Measurements from ENCODE around the gene ATP6V1G1. TPM values are rescaled to one million over a fixed set of nuclear protein-coding genes. Genes with fewer than 3 reads are reported as not detected.

Gene ATP6V1G1
- total RNA-seq, 2 experiments from 2014 or later: 99.0 to 117 TPM

DNA sequence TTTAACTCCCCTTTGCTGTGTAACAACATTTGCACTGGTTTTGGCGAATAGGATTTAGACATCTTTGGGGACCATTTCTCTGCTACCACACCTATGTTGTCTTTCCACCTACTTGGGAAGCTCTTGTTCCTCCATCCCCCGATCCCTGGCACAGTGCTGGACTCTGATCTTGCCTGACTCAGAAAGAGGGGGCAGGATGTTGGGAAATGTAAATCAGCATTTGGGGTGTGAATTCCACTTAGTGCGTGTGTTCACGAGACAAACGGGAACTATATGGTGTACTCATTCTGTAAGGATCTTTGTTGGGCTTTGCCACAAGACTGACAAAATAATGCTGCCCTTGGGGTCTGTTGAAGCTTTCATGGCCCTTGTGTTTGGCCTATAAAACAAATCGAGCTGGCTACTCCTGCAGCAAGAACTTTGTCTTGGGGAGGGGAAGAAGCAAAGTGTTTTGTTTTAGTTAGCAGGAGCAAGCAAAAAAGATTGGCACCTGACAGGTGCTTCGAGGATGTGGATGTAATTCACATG, 42.1 kb downstream of the ATP6V1G1 start:
- Histone ChIP-seq H3K4me2 (ENCODE audit: low read length) (no peak overlapping the region), H4K20me1 (ENCODE audit: insufficient read depth, low read length) (no peaks in the 10 kb centered on the region), H2AFZ (ENCODE audit: low read length) (no peak overlapping the region), H3K9me2 (ENCODE audit: insufficient read depth, low read length) (no peaks in the 10 kb centered on the region), H3K36me3 (ENCODE audit: insufficient read depth, low read length) (peaks cover 96% of the 10 kb centered on the region), H3K79me2 (ENCODE audit: insufficient read depth, low read depth, low read length) (no peaks in the 10 kb centered on the region), H3K4me3 (ENCODE audit: low read depth, low read length, poor library complexity, severe bottlenecking) (no peak overlapping the region), H3K27ac (ENCODE audit: low read depth, low read length, poor library complexity, severe bottlenecking) (no peak overlapping the region), H3K9me3 (ENCODE audit: low read length) (no peaks in the 10 kb centered on the region), H3K4me1 (ENCODE audit: insufficient read depth, low read length, poor library complexity, severe bottlenecking) (no peaks in the 10 kb centered on the region)
- DNase-seq (ENCODE audit: low spot score): no peak
- BruUV-seq (replicated peaks): no TSS peak
- CTCF ChIA-PET (ENCODE audit: unreplicated experiment): no interaction called here
- POLR2A ChIA-PET: interaction anchor here (0.8 to 1.0 kb wide), 2 partner anchors 13 to 15 kb away, joined by 3 to 4 read pairs; no protein-coding TSS in a partner anchor
- intact Hi-C loops (cut with micrococcal nuclease; ENCODE audit: unreplicated experiment): no loop called here
- TF ChIP-seq, protein P1, sequence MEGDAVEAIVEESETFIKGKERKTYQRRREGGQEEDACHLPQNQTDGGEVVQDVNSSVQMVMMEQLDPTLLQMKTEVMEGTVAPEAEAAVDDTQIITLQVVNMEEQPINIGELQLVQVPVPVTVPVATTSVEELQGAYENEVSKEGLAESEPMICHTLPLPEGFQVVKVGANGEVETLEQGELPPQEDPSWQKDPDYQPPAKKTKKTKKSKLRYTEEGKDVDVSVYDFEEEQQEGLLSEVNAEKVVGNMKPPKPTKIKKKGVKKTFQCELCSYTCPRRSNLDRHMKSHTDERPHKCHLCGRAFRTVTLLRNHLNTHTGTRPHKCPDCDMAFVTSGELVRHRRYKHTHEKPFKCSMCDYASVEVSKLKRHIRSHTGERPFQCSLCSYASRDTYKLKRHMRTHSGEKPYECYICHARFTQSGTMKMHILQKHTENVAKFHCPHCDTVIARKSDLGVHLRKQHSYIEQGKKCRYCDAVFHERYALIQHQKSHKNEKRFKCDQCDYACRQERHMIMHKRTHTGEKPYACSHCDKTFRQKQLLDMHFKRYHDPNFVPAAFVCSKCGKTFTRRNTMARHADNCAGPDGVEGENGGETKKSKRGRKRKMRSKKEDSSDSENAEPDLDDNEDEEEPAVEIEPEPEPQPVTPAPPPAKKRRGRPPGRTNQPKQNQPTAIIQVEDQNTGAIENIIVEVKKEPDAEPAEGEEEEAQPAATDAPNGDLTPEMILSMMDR (conservative IDR thresholded peaks at IDR 0.05; ENCODE audit: low read length): no peak
- no peak for TF ChIP-seq EZH2phosphoT487 (IDR thresholded peaks at IDR 0.05; ENCODE audit: borderline replicate concordance, low read depth, low read length)

DNA sequence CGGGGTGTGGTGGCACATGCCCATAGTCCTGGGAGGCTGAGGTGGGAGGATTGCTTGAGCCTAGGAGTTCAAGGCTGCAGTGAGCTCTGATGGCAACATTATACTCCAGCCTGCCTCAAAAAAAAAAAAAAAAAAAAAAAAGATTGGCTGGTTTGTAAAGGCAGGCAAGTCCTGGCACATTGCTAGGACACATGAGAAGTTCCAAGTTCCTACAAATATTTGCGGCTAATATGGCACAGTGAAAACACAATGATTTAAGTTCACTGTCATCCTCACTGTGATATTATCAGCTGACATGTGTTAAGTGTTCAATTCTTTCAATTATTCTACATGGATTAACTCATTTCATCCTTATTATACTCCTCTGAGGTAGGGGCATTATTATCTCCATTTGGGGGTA, 43.6 kb downstream of the ATP6V1G1 start:
- H3K27ac ChIP-seq (ENCODE audit: low read depth, low read length, poor library complexity, severe bottlenecking): no peak overlapping the region
- intact Hi-C loops (cut with micrococcal nuclease; ENCODE audit: unreplicated experiment): no loop called here
- H3K9me2 ChIP-seq (ENCODE audit: insufficient read depth, low read length): no peaks in the 10 kb centered on the region
- peaks cover 98% of the 10 kb centered on the region for H3K36me3 ChIP-seq (ENCODE audit: insufficient read depth, low read length)
- H2AFZ ChIP-seq (ENCODE audit: low read length): no peak overlapping the region
- DNase-seq (ENCODE audit: low spot score): no peak
- no peaks in the 10 kb centered on the region for H3K4me1 ChIP-seq (ENCODE audit: insufficient read depth, low read length, poor library complexity, severe bottlenecking)
- no peaks in the 10 kb centered on the region for H3K79me2 ChIP-seq (ENCODE audit: insufficient read depth, low read depth, low read length)
- no peaks in the 10 kb centered on the region for H4K20me1 ChIP-seq (ENCODE audit: insufficient read depth, low read length)
- TF ChIP-seq, protein P1 (conservative IDR thresholded peaks at IDR 0.05; ENCODE audit: low read length): no peak
- TF ChIP-seq EZH2phosphoT487 (IDR thresholded peaks at IDR 0.05; ENCODE audit: borderline replicate concordance, low read depth, low read length): no peak
- no peak overlapping the region for H3K4me2 ChIP-seq (ENCODE audit: low read length)
- BruUV-seq (replicated peaks): no TSS peak
- H3K4me3 ChIP-seq (ENCODE audit: low read depth, low read length, poor library complexity, severe bottlenecking): no peak overlapping the region
- ChIA-PET POLR2A (no interaction called here), CTCF (ENCODE audit: unreplicated experiment) (no interaction called here)
- H3K9me3 ChIP-seq (ENCODE audit: low read length): no peaks in the 10 kb centered on the region

DNA sequence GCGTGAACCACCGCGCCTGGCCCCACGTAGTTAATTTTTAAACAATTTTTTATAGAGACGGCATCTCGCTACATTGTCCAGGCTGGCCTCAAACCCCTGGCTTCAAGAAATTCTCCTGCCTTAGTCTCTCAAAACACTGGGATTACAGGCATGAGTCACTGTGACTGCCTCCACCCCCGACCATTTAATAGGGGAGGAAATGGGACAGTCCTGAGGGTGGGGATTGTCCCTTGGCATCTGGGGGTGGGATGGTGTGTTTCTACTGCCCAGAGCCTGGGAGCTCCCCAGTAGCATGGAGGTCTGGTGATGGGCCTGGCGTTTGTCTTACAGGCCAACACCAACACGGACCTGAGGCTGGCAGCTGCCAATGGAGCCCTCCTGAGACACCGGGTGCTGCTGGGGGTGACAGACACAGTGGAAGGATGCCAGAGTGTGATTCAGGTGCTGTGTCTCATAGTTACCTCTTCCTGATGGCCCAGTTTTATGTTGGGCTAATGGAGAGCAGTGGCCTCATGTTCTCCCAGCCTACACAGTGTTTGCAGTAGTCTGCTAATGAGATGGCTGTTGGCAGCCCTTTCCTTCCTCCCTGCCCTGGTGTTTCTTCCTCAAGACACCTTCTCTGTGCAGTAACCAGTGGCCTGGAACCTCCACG, 46.0 kb downstream of the ATP6V1G1 start:
- Histone ChIP-seq H3K4me2 (ENCODE audit: low read length) (no peak overlapping the region), H3K27ac (ENCODE audit: low read depth, low read length, poor library complexity, severe bottlenecking) (no peak overlapping the region), H3K36me3 (ENCODE audit: insufficient read depth, low read length) (peaks cover 96% of the 10 kb centered on the region), H3K79me2 (ENCODE audit: insufficient read depth, low read depth, low read length) (no peaks in the 10 kb centered on the region), H3K4me3 (ENCODE audit: low read depth, low read length, poor library complexity, severe bottlenecking) (no peak overlapping the region), H3K9me2 (ENCODE audit: insufficient read depth, low read length) (no peaks in the 10 kb centered on the region), H3K4me1 (ENCODE audit: insufficient read depth, low read length, poor library complexity, severe bottlenecking) (no peaks in the 10 kb centered on the region), H4K20me1 (ENCODE audit: insufficient read depth, low read length) (no peaks in the 10 kb centered on the region), H2AFZ (ENCODE audit: low read length) (no peak overlapping the region), H3K9me3 (ENCODE audit: low read length) (no peaks in the 10 kb centered on the region)
- CTCF ChIA-PET (ENCODE audit: unreplicated experiment): no interaction called here
- intact Hi-C loops (cut with micrococcal nuclease; ENCODE audit: unreplicated experiment): no loop called here
- POLR2A ChIA-PET: no interaction called here
- DNase-seq (ENCODE audit: low spot score): no peak
- no TSS peak for BruUV-seq (replicated peaks)
- TF ChIP-seq, protein P1 (conservative IDR thresholded peaks at IDR 0.05; ENCODE audit: low read length): no peak
- no peak for TF ChIP-seq EZH2phosphoT487 (IDR thresholded peaks at IDR 0.05; ENCODE audit: borderline replicate concordance, low read depth, low read length)

Data from OCI-LY7 (cell line).